GM10847 (cell line): ENCODE data around the gene MAST2.

Experiments
- POLR2A ChIP-seq: IDR thresholded peaks from 2 replicates; pipeline ENCODE4 v1.6.1; 2011; ENCODE audit not compliant: insufficient read length; ENCODE audit errors: extremely low read depth

MAST2 gene

DNA sequence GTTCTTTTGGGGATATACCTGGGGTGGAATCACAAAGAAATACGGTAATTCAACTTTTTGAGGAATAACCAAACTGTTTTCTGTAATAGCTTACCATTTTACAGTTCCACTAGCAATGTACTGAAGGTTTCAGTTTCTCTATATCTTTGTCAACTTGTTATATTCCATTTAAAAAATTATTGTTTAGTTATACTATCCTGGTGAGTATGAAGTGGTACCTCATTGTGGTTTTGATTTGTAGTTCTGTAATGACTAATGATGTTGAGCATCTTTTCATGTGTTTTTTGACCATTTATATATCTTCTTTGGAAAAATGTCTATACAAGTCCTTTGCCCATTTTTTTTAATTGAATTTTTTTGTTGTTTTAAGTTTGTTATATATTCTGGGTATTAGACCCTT is 39.4 kb downstream of the MAST2 start:
- no peak for TF ChIP-seq POLR2A

- no peak for TF ChIP-seq POLR2A
These were observed 40.1 kb downstream of the MAST2 start for GRCh38 chr1:45843474-45843905.

GRCh38 chr1:45846931-45847330 is 43.5 kb downstream of the MAST2 start:
- no peak for TF ChIP-seq POLR2A

GRCh38 chr1:45848097-45848496 is 44.7 kb downstream of the MAST2 start:
- TF ChIP-seq POLR2A: no peak

GRCh38 chr1:45848714-45849113 is 45.3 kb downstream of the MAST2 start:
- TF ChIP-seq POLR2A: no peak

- no peak for TF ChIP-seq POLR2A
These were observed 46.6 kb downstream of the MAST2 start for GRCh38 chr1:45850017-45850416.

- TF ChIP-seq POLR2A: no peak
These were observed 51.3 kb downstream of the MAST2 start for GRCh38 chr1:45854724-45855123.

DNA sequence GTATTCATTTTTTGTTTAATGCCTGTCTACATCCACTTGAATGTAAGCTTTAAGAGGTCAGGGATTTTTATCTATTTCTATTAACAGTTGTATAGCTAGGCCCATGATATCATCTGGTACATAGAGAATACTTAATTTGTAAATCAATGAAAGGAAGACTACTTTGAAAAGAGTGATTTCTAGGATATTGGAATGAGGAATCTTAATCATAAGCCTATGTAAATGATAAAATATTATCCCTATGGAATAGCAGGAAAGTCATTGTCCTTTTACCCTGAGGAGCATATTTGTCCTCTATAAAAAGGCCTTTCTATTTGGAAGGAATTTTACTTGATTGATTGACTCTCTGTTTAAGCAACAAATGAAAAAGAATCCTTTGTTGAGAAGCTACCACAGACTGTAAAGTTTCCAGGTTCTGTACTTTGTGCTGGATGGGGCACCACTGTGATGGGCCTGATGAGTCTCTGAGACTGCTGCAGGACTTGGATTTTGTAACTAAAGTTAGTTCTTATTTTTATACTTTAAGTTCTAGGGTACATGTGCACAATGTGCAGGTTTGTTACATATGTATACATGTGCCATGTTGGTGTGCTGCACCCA is 53.8 kb downstream of the MAST2 start:
- TF ChIP-seq POLR2A: no peak

DNA sequence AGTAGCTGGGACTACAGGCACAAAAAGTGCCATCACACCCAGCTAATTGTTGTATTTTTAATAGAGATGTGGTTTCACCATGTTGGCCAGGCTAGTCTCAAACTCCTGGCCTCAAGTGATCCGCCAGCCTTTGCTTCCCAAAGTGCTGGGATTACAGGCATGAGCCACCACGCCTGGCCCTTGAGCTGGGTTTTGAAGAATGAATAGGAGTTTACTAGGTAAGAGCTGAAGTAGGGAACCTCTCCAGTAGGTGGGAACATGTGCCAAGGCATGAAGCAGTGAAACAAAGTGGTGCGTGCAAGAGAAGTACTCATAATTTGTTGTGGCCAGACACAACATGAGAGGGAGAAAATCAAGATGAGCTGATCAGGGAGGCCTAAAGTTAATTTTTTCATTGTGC is 55.8 kb downstream of the MAST2 start:
- no peak for TF ChIP-seq POLR2A

- TF ChIP-seq POLR2A: no peak
These were observed 58.6 kb downstream of the MAST2 start for GRCh38 chr1:45862008-45862407.

- no peak for TF ChIP-seq POLR2A
These were observed 59.8 kb downstream of the MAST2 start for GRCh38 chr1:45863218-45863617.

DNA sequence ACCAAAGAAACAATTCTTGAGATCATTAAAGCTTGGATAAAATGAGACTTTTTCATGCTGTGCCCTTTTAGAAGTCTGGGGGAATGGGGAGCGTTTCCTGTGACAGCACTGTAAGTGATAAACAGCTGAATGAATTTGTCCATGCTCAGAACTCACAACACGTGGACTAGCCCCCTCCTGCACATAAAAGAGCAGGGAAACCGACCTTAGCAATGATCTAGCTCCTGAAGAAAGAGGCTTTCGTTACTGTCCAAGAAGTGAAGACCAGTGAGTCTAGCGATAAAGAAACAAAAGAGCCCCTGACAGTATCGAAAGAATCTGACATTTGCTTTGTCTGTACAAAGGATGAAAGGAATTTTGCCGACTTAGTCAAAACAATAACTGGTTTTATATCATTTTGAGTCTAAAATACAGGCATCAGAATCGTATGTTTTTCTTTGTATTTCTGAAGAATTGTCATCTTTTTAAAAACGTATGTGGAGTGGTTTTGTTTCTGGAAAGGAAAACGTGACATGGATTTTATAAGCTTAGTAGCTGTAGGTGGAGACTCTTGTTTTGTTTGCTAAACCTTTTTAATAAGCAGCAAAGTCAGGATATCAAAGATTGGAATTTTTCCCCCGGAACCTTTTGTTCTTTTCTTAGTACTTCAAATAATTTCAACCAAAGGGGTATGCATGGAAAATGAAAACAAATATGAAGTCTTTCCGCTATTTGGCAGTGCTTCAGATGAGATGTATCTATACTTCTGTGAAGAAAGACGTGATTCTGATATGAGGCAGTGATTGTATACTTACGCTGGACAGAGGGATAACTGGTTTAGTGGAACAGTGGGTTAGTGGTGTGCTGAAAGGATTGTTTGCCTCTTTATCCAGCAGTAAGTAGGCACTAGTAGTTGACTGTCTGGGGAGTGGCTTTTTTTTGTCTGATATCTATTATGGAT is 61.0 kb downstream of the MAST2 start:
- no peak for TF ChIP-seq POLR2A

DNA sequence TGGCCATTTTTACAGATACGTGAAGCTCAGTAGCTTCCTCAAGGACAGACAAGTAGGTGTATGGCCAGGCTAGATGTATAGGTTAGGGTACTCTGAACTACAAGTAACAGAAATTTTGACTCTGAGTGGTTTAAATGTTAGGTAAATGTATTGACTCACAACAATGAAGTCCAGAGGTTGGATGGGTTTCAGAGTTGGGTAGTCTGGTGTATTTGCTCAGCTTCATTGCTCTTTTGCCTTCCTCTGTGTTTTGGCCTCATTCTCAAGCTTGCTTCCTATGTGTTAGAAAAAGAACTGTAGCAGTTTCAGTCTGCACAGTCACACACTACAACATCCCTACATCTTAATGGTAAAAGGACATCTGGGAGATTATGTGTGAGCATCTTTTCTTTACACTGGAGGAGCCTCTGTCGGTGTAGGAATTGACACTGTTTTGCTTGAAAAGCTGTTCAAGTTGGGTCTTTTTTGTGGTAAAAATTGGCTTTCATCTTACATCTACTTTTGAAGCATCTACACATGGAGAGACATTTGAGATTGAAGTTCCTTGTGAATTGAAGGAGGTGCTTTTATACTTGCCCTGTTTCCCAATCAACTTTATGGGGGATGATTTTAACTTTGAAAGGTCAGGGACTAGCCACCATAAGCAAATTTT is 64.4 kb downstream of the MAST2 start:
- TF ChIP-seq POLR2A: no peak

DNA sequence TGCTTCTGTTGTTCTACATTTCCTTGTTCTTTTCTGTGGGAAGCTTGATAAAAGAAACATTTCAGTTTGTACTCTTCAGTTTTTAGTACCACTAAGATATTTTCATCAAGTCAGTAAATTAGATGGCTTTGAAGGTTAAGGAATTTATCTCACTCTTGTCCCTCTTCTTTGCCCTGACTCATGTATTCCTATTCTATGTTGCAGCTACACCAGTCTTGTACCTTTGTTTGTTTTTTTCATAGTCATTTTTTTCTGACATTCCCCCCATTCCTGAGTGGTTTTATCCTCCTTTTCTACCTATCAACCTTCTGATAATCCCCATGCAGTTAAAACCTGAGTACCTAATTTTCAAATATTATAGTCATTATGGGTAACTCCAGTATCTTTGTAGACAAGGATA is 65.4 kb downstream of the MAST2 start:
- no peak for TF ChIP-seq POLR2A

- TF ChIP-seq POLR2A: no peak
These were observed 67.1 kb downstream of the MAST2 start for GRCh38 chr1:45870500-45870899.

GRCh38 chr1:45876000-45876617 is 72.7 kb downstream of the MAST2 start:
- no peak for TF ChIP-seq POLR2A

DNA sequence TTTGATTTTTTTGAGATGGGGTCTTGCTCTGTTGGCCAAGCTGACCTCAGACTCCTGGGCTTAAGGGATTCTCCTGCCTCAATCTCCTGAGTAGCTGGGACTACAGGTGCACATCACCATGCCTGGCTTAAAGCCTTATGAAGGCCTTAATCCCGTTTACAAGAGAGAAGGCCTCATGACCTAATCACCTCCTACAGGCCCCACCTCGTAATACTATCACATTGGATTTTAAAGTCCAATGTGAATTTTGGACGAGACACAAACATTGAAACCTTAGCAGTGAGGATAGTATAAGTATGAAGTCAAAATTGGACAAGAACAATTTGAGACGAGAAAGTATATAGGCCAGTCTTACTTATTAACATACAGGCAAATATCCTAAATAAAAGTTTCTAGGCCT is 73.9 kb downstream of the MAST2 start:
- TF ChIP-seq POLR2A: no peak
